Activated naive CD8-positive, alpha-beta T cell (primary cell): Measurements from ENCODE around the gene MAPK8IP3.

Experiments
- H3K27ac Mint-ChIP-seq: one replicate; pipeline ENCODE4 v1.8.0; 2021; ENCODE audit warnings: mixed read lengths
- H3K27me3 Mint-ChIP-seq: one replicate; pipeline ENCODE4 v1.8.0; 2021; ENCODE audit warnings: mixed read lengths
- H3K36me3 Mint-ChIP-seq: one replicate; pipeline ENCODE4 v1.8.0; 2021; ENCODE audit warnings: mixed read lengths
- H3K4me1 Mint-ChIP-seq: one replicate; pipeline ENCODE4 v1.8.0; 2021; ENCODE audit warnings: low read depth, mixed read lengths
- H3K4me3 Mint-ChIP-seq: one replicate; pipeline ENCODE4 v1.8.0; 2021; ENCODE audit warnings: mild to moderate bottlenecking, mixed read lengths
- H3K9me3 Mint-ChIP-seq: one replicate; pipeline ENCODE4 v1.8.0; 2021; ENCODE audit warnings: low read depth, mixed read lengths

The MAPK8IP3 gene

GRCh38 chr16:1781758-1782407 lies 75.9 kb downstream of the MAPK8IP3 start:
- Mint-ChIP-seq H3K4me1 (peaks cover 20% of the 10 kb centered on the region), H3K9me3 (no peaks in the 10 kb centered on the region), H3K4me3 (peak overlapping the region; percentile 86), H3K36me3 (no peaks in the 10 kb centered on the region), H3K27me3 (no peaks in the 10 kb centered on the region), H3K27ac (peak overlapping the region; percentile 76)

GRCh38 chr16:1782408-1783264 lies 76.6 kb downstream of the MAPK8IP3 start, which contains the start of the genes NUBP2 and SPSB3:
TSS of gene NUBP2 (plus strand) at chr16:1782960. CDS start at chr16:1783021, 61 bp downstream.
TSS of gene SPSB3 (minus strand) at chr16:1782571. CDS start at chr16:1781483, 1,088 bp downstream.
- H3K27me3 Mint-ChIP-seq: no peaks in the 10 kb centered on the region
- peak within 1 kb of the TSS; percentile 95 for H3K4me3 Mint-ChIP-seq
- H3K36me3 Mint-ChIP-seq: no peaks in the 10 kb centered on the region
- peaks cover 20% of the 10 kb centered on the region for H3K4me1 Mint-ChIP-seq
- no peaks in the 10 kb centered on the region for H3K9me3 Mint-ChIP-seq
- H3K27ac Mint-ChIP-seq: peak within 1 kb of the TSS; percentile 93

GRCh38 chr16:1784977-1785845 lies 79.2 kb downstream of the MAPK8IP3 start:
- Mint-ChIP-seq H3K27me3 (no peaks in the 10 kb centered on the region), H3K4me3 (peak overlapping the region; percentile 65), H3K36me3 (no peaks in the 10 kb centered on the region), H3K4me1 (peaks cover 22% of the 10 kb centered on the region), H3K9me3 (no peaks in the 10 kb centered on the region), H3K27ac (no peak overlapping the region)

GRCh38 chr16:1785846-1786170 lies 79.8 kb downstream of the MAPK8IP3 start:
- Mint-ChIP-seq H3K27ac (no peak overlapping the region), H3K27me3 (no peaks in the 10 kb centered on the region), H3K9me3 (no peaks in the 10 kb centered on the region), H3K36me3 (no peaks in the 10 kb centered on the region), H3K4me3 (no peak overlapping the region), H3K4me1 (peaks cover 22% of the 10 kb centered on the region)

- no peaks in the 10 kb centered on the region for H3K36me3 Mint-ChIP-seq
- H3K27ac Mint-ChIP-seq: no peak overlapping the region
- H3K4me3 Mint-ChIP-seq: no peak overlapping the region
- H3K4me1 Mint-ChIP-seq: peaks cover 18% of the 10 kb centered on the region
- H3K27me3 Mint-ChIP-seq: no peaks in the 10 kb centered on the region
- no peaks in the 10 kb centered on the region for H3K9me3 Mint-ChIP-seq
Observed at GRCh38 chr16:1786242-1787055, 80.5 kb downstream of the MAPK8IP3 start.

GRCh38 chr16:1787056-1787321 lies 81.0 kb downstream of the MAPK8IP3 start:
- H3K27ac Mint-ChIP-seq: no peak overlapping the region
- H3K9me3 Mint-ChIP-seq: no peaks in the 10 kb centered on the region
- peaks cover 14% of the 10 kb centered on the region for H3K4me1 Mint-ChIP-seq
- H3K27me3 Mint-ChIP-seq: no peaks in the 10 kb centered on the region
- H3K36me3 Mint-ChIP-seq: no peaks in the 10 kb centered on the region
- H3K4me3 Mint-ChIP-seq: no peak overlapping the region

GRCh38 chr16:1787322-1788094 lies 81.5 kb downstream of the MAPK8IP3 start:
- Mint-ChIP-seq H3K9me3 (no peaks in the 10 kb centered on the region), H3K27ac (no peak overlapping the region), H3K4me3 (no peak overlapping the region), H3K4me1 (peaks cover 14% of the 10 kb centered on the region), H3K36me3 (no peaks in the 10 kb centered on the region), H3K27me3 (no peaks in the 10 kb centered on the region)

- Mint-ChIP-seq H3K4me1 (peaks cover 14% of the 10 kb centered on the region), H3K27me3 (no peaks in the 10 kb centered on the region), H3K36me3 (no peaks in the 10 kb centered on the region), H3K27ac (no peak overlapping the region), H3K9me3 (no peaks in the 10 kb centered on the region), H3K4me3 (no peak overlapping the region)
Observed at GRCh38 chr16:1788095-1788707, 82.2 kb downstream of the MAPK8IP3 start.

GRCh38 chr16:1788708-1789100 lies 82.7 kb downstream of the MAPK8IP3 start:
- H3K9me3 Mint-ChIP-seq: no peaks in the 10 kb centered on the region
- no peak overlapping the region for H3K27ac Mint-ChIP-seq
- H3K4me3 Mint-ChIP-seq: no peak overlapping the region
- no peaks in the 10 kb centered on the region for H3K27me3 Mint-ChIP-seq
- no peaks in the 10 kb centered on the region for H3K36me3 Mint-ChIP-seq
- peaks cover 10% of the 10 kb centered on the region for H3K4me1 Mint-ChIP-seq

GRCh38 chr16:1789643-1790045 lies 83.6 kb downstream of the MAPK8IP3 start:
- H3K4me1 Mint-ChIP-seq: peaks cover 6% of the 10 kb centered on the region
- H3K27ac Mint-ChIP-seq: no peak overlapping the region
- H3K9me3 Mint-ChIP-seq: no peaks in the 10 kb centered on the region
- no peaks in the 10 kb centered on the region for H3K36me3 Mint-ChIP-seq
- no peak overlapping the region for H3K4me3 Mint-ChIP-seq
- H3K27me3 Mint-ChIP-seq: no peaks in the 10 kb centered on the region

- Mint-ChIP-seq H3K36me3 (no peaks in the 10 kb centered on the region), H3K9me3 (no peaks in the 10 kb centered on the region), H3K4me1 (peaks cover 2% of the 10 kb centered on the region), H3K27me3 (no peaks in the 10 kb centered on the region), H3K27ac (no peak overlapping the region), H3K4me3 (no peak overlapping the region)
Observed at GRCh38 chr16:1790261-1790610, 84.2 kb downstream of the MAPK8IP3 start.

GRCh38 chr16:1790611-1791255 lies 84.7 kb downstream of the MAPK8IP3 start:
- Mint-ChIP-seq H3K4me3 (no peak overlapping the region), H3K27me3 (no peaks in the 10 kb centered on the region), H3K9me3 (no peaks in the 10 kb centered on the region), H3K4me1 (peaks cover 2% of the 10 kb centered on the region), H3K36me3 (no peaks in the 10 kb centered on the region), H3K27ac (no peak overlapping the region)

- peaks cover 2% of the 10 kb centered on the region for H3K4me1 Mint-ChIP-seq
- no peak overlapping the region for H3K4me3 Mint-ChIP-seq
- no peaks in the 10 kb centered on the region for H3K36me3 Mint-ChIP-seq
- no peaks in the 10 kb centered on the region for H3K27me3 Mint-ChIP-seq
- no peaks in the 10 kb centered on the region for H3K9me3 Mint-ChIP-seq
- H3K27ac Mint-ChIP-seq: no peak overlapping the region
Observed at GRCh38 chr16:1791256-1791942, 85.4 kb downstream of the MAPK8IP3 start.
